HG03135 (cell line): ENCODE data around the gene MRFAP1L1.
"Not testable (repeated sequence)": the region's sequence is repeated elsewhere in the genome, so short reads cannot be mapped to it uniquely, and the experiment has no call there.

Experiments used
- ATAC-seq: cut with Tn5 transposase; IDR thresholded peaks from one replicate; pipeline ENCODE4 v1.9.1; 2021; ENCODE audit warnings: mild to moderate bottlenecking, moderate library complexity; ENCODE audit not compliant: unreplicated experiment

Gene MRFAP1L1

GRCh38 chr4:6734165-6734786 is 24.6 kb upstream of the MRFAP1L1 start:
- ATAC-seq: no peak

DNA sequence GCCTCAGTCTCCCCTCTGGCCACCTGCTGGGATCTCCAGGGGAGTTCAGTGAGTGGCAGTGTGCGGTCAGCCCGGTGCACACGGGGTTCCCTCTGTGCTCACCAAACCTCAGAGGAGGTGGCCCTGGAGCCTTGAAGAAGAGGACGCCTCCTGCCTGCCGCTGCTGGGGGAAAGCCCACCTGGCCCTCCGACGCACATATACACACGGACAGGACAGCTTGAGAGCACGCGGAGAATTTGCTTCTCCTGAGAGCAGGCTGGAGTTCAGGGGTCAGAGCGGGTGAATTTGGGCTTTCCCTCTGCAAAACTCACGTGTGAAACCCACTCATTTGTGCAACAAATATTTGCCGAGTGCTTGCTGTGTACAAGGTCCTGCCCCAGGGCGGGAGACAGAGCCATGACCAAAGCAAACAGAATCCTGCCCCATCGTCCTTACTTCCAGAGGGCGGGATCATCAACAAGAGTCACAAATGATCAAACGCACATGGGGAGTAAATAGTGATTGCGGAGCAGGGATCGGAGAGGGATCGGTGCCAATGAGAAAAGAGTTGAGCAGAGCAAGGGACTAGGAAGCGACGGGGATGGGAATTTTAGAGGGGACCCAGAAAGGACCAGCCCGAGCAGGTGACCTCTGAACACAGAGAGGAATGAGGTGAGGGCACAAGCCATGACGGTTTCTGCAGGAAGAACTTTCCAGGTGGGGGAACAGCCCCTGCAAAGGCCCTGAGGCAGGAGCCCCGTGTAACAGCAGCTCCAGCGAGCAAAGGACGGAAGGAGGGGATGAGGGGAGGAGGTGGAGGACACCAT is 23.9 kb upstream of the MRFAP1L1 start:
- no peak for ATAC-seq

DNA sequence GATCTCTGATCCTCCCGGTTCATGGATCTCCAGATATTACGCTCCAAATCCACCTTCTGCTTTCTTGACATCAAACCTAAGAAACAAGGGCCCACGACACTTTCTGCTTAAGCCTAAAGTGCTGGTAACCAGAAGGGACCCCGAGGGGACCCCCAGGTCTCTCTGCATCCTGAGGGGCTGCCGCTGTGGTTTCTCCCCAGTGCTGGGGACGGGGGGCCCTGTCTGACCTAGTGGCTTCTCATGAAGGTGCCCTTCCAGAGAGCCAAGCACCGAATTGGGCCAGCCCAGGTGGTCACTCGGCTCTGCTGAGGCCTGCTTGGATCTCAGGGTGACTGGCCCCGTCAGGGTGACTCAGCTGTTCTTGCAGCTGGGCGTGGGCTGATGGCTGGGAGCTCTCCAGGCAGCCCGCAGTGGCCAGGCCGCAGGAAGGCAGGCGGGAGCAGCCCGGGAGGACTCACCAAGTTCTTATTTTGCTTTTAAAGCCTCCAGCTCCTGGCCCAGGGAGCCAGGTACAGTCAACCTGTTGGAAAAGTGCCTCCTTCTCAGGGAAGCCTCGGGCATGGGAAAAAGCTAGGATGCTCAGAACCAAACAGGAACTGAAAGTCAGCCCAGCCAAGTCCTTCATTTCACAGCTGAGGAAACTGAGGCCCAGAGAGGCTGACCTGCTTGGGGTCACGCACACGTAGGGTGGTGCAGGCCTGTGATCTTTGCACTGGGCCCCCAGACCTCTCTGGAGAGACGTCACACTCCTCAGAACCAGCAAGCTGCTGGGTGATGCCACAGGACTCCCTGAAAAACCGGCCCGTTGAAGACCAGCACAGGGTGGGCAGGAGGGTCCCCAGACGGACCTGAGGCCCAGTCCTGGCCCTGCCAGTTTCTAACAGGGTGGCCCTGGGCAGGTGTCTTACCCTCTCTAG is 23.0 kb upstream of the MRFAP1L1 start:
- ATAC-seq: no peak

- no peak for ATAC-seq
These were observed 22.1 kb upstream of the MRFAP1L1 start for GRCh38 chr4:6731780-6732179.

- no peak for ATAC-seq
These were observed 21.6 kb upstream of the MRFAP1L1 start for GRCh38 chr4:6731318-6731675.

DNA sequence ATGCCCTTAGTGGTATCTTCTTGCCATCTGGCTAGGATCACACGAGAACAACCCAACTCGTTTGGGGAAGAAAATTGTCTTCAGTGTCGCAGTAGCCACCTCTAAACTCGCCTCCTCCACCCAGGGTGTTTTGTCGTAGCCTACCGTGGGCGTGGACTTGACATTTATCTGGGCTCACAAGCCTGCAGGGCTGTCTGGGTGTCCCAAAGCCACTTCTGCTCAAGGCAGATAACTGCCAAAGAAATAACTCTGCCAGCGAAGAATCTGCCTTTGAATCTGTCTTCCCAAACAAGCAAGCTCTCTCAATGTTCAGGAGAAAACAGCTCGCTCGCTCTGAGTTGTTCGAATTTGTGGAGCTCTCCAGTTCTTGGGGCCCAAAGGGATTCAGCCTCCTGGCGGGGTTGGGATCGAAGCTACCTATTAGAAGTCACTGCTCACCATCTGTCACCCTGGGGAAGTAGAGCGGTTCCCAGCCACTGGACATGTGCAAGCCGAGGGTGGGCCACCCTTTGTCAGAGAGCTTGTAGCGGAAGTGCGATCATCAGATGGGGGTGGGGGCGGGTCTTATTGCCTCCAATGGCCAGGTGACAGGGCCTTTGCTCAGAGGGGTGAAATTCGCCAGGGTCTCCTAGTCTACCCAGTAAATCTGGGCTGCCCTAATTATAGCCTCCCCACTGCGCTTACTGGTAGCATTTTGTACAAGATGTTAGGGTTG is 21.1 kb upstream of the MRFAP1L1 start:
- no peak for ATAC-seq

GRCh38 chr4:6728320-6729029 is 18.8 kb upstream of the MRFAP1L1 start:
- no peak for ATAC-seq

- ATAC-seq: no peak
These were observed 18.2 kb upstream of the MRFAP1L1 start for GRCh38 chr4:6727943-6728250.

- no peak for ATAC-seq
These were observed 17.6 kb upstream of the MRFAP1L1 start for GRCh38 chr4:6727081-6727942.

- not testable (repeated sequence) for ATAC-seq
These were observed 15.8 kb upstream of the MRFAP1L1 start for GRCh38 chr4:6725427-6725961.

DNA sequence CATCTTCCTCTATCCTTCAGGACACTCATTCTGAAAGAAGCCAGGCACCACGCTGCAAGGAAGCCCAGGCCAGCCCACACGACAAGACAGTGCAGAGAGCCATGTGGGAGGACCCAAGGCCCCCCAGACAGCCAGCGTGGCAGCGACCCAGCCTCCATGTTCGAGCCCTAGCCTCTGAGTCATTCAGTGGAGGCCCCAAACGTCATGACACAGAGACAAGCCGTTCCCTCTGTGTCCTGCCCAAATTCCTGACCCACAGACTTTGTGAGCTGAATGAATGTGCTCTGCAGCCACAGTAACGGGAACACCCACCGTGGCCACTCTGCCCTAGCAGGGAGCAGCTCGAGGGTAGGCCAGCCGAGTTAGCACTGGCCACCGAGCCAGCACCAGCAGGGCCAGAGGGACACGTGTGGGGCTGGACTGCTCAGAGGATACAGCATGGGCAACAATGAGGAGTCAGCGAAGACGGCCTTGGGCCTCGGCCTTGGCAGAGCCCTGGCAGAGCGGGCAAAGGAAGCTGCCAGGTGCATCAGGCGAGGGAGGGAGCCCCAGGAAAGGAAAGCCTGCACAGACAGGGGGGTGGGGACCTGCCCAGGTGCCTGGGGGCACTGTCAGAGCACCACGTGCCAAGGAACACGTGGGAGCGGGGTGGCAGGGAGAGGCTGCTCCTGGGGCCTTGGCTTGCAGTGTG is 14.9 kb upstream of the MRFAP1L1 start:
- no peak for ATAC-seq

GRCh38 chr4:6723851-6724250 is 14.2 kb upstream of the MRFAP1L1 start:
- no peak for ATAC-seq

DNA sequence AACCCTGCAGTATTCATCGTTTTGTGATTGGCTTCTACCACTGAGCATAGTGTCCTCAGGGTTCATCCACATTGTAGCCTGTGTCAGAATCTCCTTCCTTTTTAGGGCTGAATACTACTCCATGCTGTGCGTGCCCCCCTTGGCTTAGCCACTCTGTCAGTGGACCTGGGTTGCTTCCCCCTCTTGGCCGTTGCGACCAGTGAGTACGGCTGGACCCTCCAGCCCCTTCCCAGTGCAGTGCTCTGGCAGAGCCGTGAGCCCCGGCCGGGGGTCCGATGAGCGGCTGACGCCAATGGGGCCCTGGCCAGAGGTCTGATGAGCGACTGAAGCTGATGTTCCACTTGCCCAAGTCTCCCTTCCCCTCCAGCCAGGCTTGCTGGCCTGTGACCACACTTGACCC is 13.2 kb upstream of the MRFAP1L1 start:
- ATAC-seq: no peak

- ATAC-seq: no peak
These were observed 11.5 kb upstream of the MRFAP1L1 start for GRCh38 chr4:6721121-6721520.

- no peak for ATAC-seq
These were observed 10.6 kb upstream of the MRFAP1L1 start for GRCh38 chr4:6720202-6720699.

DNA sequence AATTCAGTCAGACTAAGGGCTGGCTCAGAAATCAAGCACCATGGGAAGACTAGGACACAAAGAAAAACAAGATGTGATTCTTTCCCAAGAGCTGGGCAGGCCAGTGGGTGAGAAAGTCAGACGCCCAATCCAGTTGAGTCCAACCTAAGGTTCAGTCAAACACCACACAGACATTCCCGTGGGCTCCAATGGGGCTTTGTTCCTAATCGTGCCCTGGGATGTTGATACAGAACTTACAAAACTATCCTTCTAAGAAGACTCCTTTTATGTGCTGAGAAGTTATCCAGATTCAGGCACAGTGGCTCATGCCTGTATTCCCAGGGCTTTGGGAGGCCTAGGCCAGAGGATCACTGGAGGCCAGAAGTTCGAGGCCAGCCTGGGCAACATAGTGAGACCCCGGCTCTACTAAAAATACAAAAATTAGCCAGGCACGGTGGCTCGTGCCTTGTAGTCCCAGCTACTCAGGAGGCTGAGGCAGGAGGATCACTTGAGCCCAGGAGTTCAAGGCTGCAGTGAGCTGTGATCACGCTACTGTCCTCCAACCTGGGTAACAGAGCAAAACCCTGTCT is 10.0 kb upstream of the MRFAP1L1 start:
- ATAC-seq: no peak

DNA sequence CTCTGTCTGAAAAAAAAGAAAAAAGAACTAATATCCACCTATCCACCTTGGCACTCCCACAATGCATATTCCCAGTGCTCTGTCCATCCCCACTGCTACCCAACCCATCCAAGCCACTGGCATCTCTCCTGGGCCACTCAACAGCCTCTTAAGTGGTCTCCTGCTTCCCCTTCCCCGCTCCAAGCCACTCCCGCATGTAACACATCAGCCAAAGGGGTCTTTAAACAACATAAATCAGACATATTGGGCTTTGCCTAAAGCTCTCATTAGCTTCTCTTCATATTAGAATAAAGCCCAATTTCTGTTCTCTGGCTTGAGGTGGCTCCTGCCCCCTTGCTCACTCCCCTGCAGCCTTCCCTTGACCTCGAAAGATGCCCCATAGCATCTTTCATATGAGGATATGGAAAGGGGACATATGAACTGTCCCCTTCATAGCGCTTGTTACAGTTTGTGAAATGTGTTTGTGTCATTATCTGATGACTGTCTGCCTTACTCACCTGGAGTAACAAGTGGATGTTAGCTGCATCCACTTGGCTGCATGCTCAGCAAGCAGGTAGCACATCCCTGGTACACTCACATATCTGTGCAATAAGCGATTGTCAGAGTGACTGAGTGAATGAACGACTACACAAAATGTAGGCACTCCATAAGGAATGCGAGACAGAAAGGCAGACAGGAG is 9.4 kb upstream of the MRFAP1L1 start:
- ATAC-seq: no peak
